OCI-LY7 (cell line): Measurements from ENCODE around the gene GSK3A.

Experiments used
- EZH2phosphoT487 ChIP-seq: fragments of 200-600 bp; sonication (generic); IDR thresholded peaks from 2 replicates; pipeline ENCODE4 v1.6.1; 2018; ENCODE audit warnings: low read depth, borderline replicate concordance, mild to moderate bottlenecking, mixed run types, antibody characterized with exemption, low read length, moderate library complexity, mixed read lengths
- TF ChIP-seq, protein P1 (sequence below): fragments of 200-600 bp; sonication (generic); conservative IDR thresholded peaks from 2 replicates; pipeline ENCODE4 v1.5.1; 2014; ENCODE audit warnings: mild to moderate bottlenecking, antibody characterized with exemption, low read length, moderate library complexity, mixed read lengths

- TF ChIP-seq, protein P1, sequence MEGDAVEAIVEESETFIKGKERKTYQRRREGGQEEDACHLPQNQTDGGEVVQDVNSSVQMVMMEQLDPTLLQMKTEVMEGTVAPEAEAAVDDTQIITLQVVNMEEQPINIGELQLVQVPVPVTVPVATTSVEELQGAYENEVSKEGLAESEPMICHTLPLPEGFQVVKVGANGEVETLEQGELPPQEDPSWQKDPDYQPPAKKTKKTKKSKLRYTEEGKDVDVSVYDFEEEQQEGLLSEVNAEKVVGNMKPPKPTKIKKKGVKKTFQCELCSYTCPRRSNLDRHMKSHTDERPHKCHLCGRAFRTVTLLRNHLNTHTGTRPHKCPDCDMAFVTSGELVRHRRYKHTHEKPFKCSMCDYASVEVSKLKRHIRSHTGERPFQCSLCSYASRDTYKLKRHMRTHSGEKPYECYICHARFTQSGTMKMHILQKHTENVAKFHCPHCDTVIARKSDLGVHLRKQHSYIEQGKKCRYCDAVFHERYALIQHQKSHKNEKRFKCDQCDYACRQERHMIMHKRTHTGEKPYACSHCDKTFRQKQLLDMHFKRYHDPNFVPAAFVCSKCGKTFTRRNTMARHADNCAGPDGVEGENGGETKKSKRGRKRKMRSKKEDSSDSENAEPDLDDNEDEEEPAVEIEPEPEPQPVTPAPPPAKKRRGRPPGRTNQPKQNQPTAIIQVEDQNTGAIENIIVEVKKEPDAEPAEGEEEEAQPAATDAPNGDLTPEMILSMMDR, result no peak
- no peak for TF ChIP-seq EZH2phosphoT487
These were observed 5.3 kb upstream of the GSK3A start for GRCh38 chr19:42247640-42248199.
